K562 (cell line): ENCODE measurements around the gene KCNT1. TPM values are rescaled to one million over a fixed set of nuclear protein-coding genes. Genes with fewer than 3 reads are reported as not detected.

ENCODE experiments used
- ATAC-seq: fragments of 200-7000 bp; cut with Tn5 transposase; 3 replicates; pipeline ENCODE4 v1.9.1; 2020; ENCODE audit warnings: moderate library complexity
- BruUV-seq: library from RNA; stranded (reverse); fragments of 400-500 nt; replicated peaks from 2 replicates; lab custom pipeline; 2021; lab: Mats Ljungman, UMichigan
- CTCF ChIA-PET: fragments of 300-600 bp; formaldehyde crosslinking; extraction: SDS; loops from one replicate; lab custom pipeline; 2021; ENCODE audit warnings: low intra/inter-chr PET ratio; lab: Yijun Ruan, JAX
- POLR2A ChIA-PET: fragments of 300-600, 350-650 bp; sonication (Branson Sonifier 250); formaldehyde crosslinking; extraction: SDS; loops from one replicate; lab custom pipeline; 2021; ENCODE audit warnings: antibody characterized with exemption, inconsistent platforms; lab: Yijun Ruan, JAX
- DNase-seq, 4 experiments: peaks; one replicate each; pipeline versions ENCODE4 v3.0.0 to v3.0.0-alpha.2; 2011 to 2018; ENCODE audit warnings: low spot score in 3 of 4, mixed read lengths in 3 of 4; ENCODE audit errors: extremely low read depth in 1 of 4
- FAIRE-seq: peaks from 2 replicates; lab custom pipeline; 2011; peaks lifted over from hg19 to GRCh38; lab: Jason Lieb, UNC
- H2AFZ ChIP-seq: 2 replicates; pipeline ENCODE4 v1.6.0; 2011; ENCODE audit warnings: low read depth, low read length, control low read depth, inconsistent platforms
- H3K27ac ChIP-seq: fragments of 200-600 bp; 3 replicates; pipeline ENCODE4 v1.8.0; 2011; ENCODE audit warnings: low read depth, mild to moderate bottlenecking, control low read depth, inconsistent platforms, low read length, moderate library complexity, mixed read lengths; ENCODE audit errors: extremely low read depth
- H3K27me3 ChIP-seq, 2 experiments: fragments of 300-600 bp in 1 of 2; 2 replicates in 1 of 2; 3 replicates in 1 of 2; pipeline versions ENCODE4 v1.6.0 to v1.8.0; 2011; ENCODE audit warnings: inconsistent platforms in 2 of 2, low read length in 2 of 2, mild to moderate bottlenecking in 1 of 2, mixed read lengths in 1 of 2, moderate library complexity in 1 of 2; ENCODE audit not compliant: control insufficient read depth in 2 of 2, insufficient read depth in 2 of 2
- H3K36me3 ChIP-seq: fragments of 300-600 bp; 3 replicates; pipeline ENCODE4 v1.8.0; 2011; ENCODE audit warnings: mild to moderate bottlenecking, low read length, inconsistent platforms; ENCODE audit not compliant: control insufficient read depth, insufficient read depth
- H3K4me1 ChIP-seq, 2 experiments: fragments of 200-600 bp in 1 of 2; replicated peaks in 1 of 2; 2 replicates in 1 of 2; 3 replicates in 1 of 2; pipeline versions ENCODE4 v1.5.1 to v1.8.0; 2011; ENCODE audit warnings: inconsistent platforms in 2 of 2, low read length in 2 of 2, mild to moderate bottlenecking in 1 of 2, mixed read lengths in 1 of 2, moderate library complexity in 1 of 2; ENCODE audit not compliant: control insufficient read depth in 2 of 2, insufficient read depth in 2 of 2
- H3K4me2 ChIP-seq: 2 replicates; pipeline ENCODE4 v1.6.1; 2011; ENCODE audit warnings: low read length, control low read depth, inconsistent platforms, mixed read lengths; ENCODE audit not compliant: insufficient read depth
- H3K4me3 ChIP-seq: fragments of 200-600 bp; sonication (generic), shearing (Covaris generic); 2 replicates; pipeline ENCODE4 v1.5.1; 2016; ENCODE audit warnings: control low read depth, inconsistent platforms
- H3K79me2 ChIP-seq: fragments of 200-600 bp; 3 replicates; pipeline ENCODE4 v1.8.0; 2011; ENCODE audit warnings: low read length, inconsistent platforms; ENCODE audit not compliant: control insufficient read depth, insufficient read depth
- H3K9ac ChIP-seq, 2 experiments: 2 replicates each; pipeline versions ENCODE4 v1.6.0 to v1.6.1; 2011; ENCODE audit warnings: low read depth in 2 of 2, low read length in 2 of 2, control low read depth in 1 of 2, inconsistent platforms in 1 of 2, mild to moderate bottlenecking in 1 of 2, mixed read lengths in 1 of 2; ENCODE audit not compliant: insufficient read depth in 1 of 2
- H3K9me1 ChIP-seq: one replicate; pipeline ENCODE4 v1.6.0; 2011; ENCODE audit warnings: inconsistent platforms, mild to moderate bottlenecking, low read length, moderate library complexity; ENCODE audit not compliant: control insufficient read depth, insufficient read depth
- H3K9me3 ChIP-seq: replicated peaks from 2 replicates; pipeline ENCODE4 v1.5.1; 2011; ENCODE audit warnings: low read depth, low read length, inconsistent platforms; ENCODE audit not compliant: control insufficient read depth, insufficient read depth
- H4K20me1 ChIP-seq: replicated peaks from 2 replicates; pipeline ENCODE4 v1.6.1; 2011; ENCODE audit warnings: low read length, inconsistent platforms, mixed read lengths; ENCODE audit not compliant: control insufficient read depth, insufficient read depth
- HMG20A ChIP-seq: fragments of 450-650 bp; formaldehyde crosslinking; conservative IDR thresholded peaks from 2 replicates; pipeline ENCODE4 v1.4.0; 2020; ENCODE audit warnings: mild to moderate bottlenecking, mixed read lengths
- NFIC ChIP-seq: fragments of 450-650 bp; IDR thresholded peaks from 2 replicates; pipeline ENCODE4 v1.6.1; 2017; ENCODE audit warnings: mild to moderate bottlenecking, inconsistent platforms
- WGBS: fragments of 100-300 bp; shearing (Covaris generic); methylation state at CpG from one replicate; pipeline ENCODE4 v1.1.6; 2016; ENCODE audit warnings: low coverage, mixed read lengths; ENCODE audit not compliant: insufficient coverage; ENCODE audit errors: missing lambda C conversion rate; 5-methylcytosine and 5-hydroxymethylcytosine counted together
- in situ Hi-C: fragments of 300-500 bp; cut with MboI; formaldehyde crosslinking; loops from 4 replicates; pipeline ENCODE4 v1.15.0; 2018; ENCODE audit warnings: inconsistent platforms, mixed read lengths
- intact Hi-C: fragments of 100-400 bp; cut with micrococcal nuclease; formaldehyde crosslinking; loops from 2 replicates; pipeline ENCODE4 v1.14.2; 2022
- polyA plus RNA-seq, 8 experiments: library from polyadenylated mRNA; depleted of rRNA in 4 of 8; stranded (reverse) in 5 of 8; unstranded in 3 of 8; fragments of >200 nt; fragmentation: Nextera tagmentation in 2 of 8; fragmentation: Illumina TruSeq in 1 of 8; extraction: Ambion mirVana in 2 of 8; extraction: Trizol in 1 of 8; gene quantifications; 2 replicates each; pipeline versions ENCODE4 v1.2.1 to v1.2.3, GENCODE V29; 2011 to 2014; ENCODE audit warnings: inconsistent platforms in 1 of 8, missing spikeins in 1 of 8
- total RNA-seq, 7 experiments: library from RNA; depleted of rRNA in 6 of 7; stranded (reverse); fragments of >200 nt in 6 of 7; fragmentation: Illumina TruSeq in 2 of 7; extraction: Trizol in 2 of 7; gene quantifications; 2 replicates each; pipeline versions ENCODE4 v1.2.1 to v1.2.3, GENCODE V29; 2011 to 2021; ENCODE audit warnings: low replicate concordance in 1 of 7
- TF ChIP-seq, protein P1 (sequence below): IDR thresholded peaks from 2 replicates; pipeline ENCODE4 v1.6.1; 2012; ENCODE audit warnings: low read depth, low read length, improper control_type of control experiment, borderline replicate concordance
- TF ChIP-seq, protein P2 (sequence below): fragments of 250-450 bp; sonication (Bioruptor Pico); IDR thresholded peaks from 2 replicates; pipeline ENCODE4 v1.4.0; 2020; ENCODE audit warnings: mild to moderate bottlenecking, moderate library complexity
- TF ChIP-seq, protein P3 (sequence below): conservative IDR thresholded peaks from 2 replicates; pipeline ENCODE4 v1.6.1; 2011; ENCODE audit warnings: low read depth, mild to moderate bottlenecking, low read length; ENCODE audit not compliant: control insufficient read depth

Gene KCNT1
- total and polyA plus RNA-seq, 9 of the 15 experiments (the other 6 are each of a cell fraction or from before 2014, with no cell fraction given): 0.05 TPM; not detected in 8

GRCh38 chr9:135705376-135705775 is 3.4 kb downstream of the KCNT1 start:
- Histone ChIP-seq H3K9me1 (no peaks in the 10 kb centered on the region), H3K27me3 (peaks cover 5 to 40% of the 10 kb centered on the region in 2 experiments; a peak in 4 of 5 replicates), H2AFZ (no peak overlapping the region), H3K4me1 (peaks cover 0 to 37% of the 10 kb centered on the region in 2 experiments; a peak in 2 of 5 replicates), H3K9ac (no peak overlapping the region), H4K20me1 (peaks cover 3% of the 10 kb centered on the region), H3K4me3 (no peak overlapping the region), H3K4me2 (no peak overlapping the region), H3K36me3 (no peaks in the 10 kb centered on the region), H3K9me3 (no peaks in the 10 kb centered on the region), H3K27ac (no peak overlapping the region), H3K79me2 (no peaks in the 10 kb centered on the region)
- intact Hi-C loops: loop anchor here (10.0 kb wide), 1 partner anchor 89 kb away; no protein-coding TSS in a partner anchor
- in situ Hi-C loops: no loop called here
- FAIRE-seq: no peak
- 14% methylated on average over 14 of the region's 14 CpGs for WGBS
- ChIA-PET CTCF (no interaction called here), POLR2A (no interaction called here)
- peak; percentile 31; the same call in 1 of the 2 replicates for TF ChIP-seq NFIC
- TF ChIP-seq, protein P1, sequence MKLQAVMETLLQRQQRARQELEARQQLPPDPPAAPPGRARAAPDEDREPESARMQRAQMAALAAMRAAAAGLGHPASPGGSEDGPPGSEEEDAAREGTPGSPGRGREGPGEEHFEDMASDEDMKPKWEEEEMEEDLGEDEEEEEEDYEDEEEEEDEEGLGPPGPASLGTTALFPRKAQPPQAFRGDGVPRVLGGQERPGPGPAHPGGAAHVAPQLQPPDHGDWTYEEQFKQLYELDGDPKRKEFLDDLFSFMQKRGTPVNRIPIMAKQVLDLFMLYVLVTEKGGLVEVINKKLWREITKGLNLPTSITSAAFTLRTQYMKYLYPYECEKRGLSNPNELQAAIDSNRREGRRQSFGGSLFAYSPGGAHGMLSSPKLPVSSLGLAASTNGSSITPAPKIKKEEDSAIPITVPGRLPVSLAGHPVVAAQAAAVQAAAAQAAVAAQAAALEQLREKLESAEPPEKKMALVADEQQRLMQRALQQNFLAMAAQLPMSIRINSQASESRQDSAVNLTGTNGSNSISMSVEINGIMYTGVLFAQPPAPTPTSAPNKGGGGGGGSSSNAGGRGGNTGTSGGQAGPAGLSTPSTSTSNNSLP: no peak
- TF ChIP-seq, protein P2, sequence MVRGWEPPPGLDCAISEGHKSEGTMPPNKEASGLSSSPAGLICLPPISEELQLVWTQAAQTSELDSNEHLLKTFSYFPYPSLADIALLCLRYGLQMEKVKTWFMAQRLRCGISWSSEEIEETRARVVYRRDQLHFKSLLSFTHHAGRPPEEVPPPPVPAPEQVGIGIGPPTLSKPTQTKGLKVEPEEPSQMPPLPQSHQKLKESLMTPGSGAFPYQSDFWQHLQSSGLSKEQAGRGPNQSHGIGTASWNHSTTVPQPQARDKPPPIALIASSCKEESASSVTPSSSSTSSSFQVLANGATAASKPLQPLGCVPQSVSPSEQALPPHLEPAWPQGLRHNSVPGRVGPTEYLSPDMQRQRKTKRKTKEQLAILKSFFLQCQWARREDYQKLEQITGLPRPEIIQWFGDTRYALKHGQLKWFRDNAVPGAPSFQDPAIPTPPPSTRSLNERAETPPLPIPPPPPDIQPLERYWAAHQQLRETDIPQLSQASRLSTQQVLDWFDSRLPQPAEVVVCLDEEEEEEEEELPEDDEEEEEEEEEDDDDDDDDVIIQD: no peak
- TF ChIP-seq, protein P3, sequence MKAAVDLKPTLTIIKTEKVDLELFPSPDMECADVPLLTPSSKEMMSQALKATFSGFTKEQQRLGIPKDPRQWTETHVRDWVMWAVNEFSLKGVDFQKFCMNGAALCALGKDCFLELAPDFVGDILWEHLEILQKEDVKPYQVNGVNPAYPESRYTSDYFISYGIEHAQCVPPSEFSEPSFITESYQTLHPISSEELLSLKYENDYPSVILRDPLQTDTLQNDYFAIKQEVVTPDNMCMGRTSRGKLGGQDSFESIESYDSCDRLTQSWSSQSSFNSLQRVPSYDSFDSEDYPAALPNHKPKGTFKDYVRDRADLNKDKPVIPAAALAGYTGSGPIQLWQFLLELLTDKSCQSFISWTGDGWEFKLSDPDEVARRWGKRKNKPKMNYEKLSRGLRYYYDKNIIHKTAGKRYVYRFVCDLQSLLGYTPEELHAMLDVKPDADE: no peak
- TF ChIP-seq HMG20A: no peak
- DNase-seq: no peak
- no peak for ATAC-seq
- BruUV-seq: no TSS peak
